Cardiac ventricle fibroblast (primary cell): ENCODE data around the gene LRRK1. TPM values are rescaled to one million over a fixed set of nuclear protein-coding genes. Genes with fewer than 3 reads are reported as not detected.

ENCODE experiments used
- total RNA-seq: library from RNA; depleted of rRNA; stranded (reverse); fragments of >200 nt; gene quantifications from 2 replicates; pipeline ENCODE4 v1.2.3, GENCODE V29; 2015

Gene LRRK1
- total RNA-seq, result 15.3 and 15.8 TPM in 2 replicates

GRCh38 chr15:100918690-100919480 lies at the start of gene LRRK1:
Gene LRRK1 (plus strand): TSS chr15:100919357. CDS start chr15:100924633, 5,276 bp downstream.

GRCh38 chr15:100879464-100880138 lies 39.6 kb upstream of the LRRK1 start, which contains the start of gene ALDH1A3:
Gene ALDH1A3 (plus strand): TSS chr15:100879831. CDS start chr15:100879908, 77 bp downstream.

Other genes with a start within 250 kb of the LRRK1 start
- gene ALDH1A3, start 39.5 kb upstream of the LRRK1 start, total RNA-seq, result 59.3 and 74.9 TPM in 2 replicates